NCI-H2171 (cell line): ENCODE data around the gene HAO1.

Experiments
- DNase-seq: peaks from one replicate; lab custom pipeline; 2025; lab: John Stamatoyannopoulos, UW

Gene HAO1

DNA sequence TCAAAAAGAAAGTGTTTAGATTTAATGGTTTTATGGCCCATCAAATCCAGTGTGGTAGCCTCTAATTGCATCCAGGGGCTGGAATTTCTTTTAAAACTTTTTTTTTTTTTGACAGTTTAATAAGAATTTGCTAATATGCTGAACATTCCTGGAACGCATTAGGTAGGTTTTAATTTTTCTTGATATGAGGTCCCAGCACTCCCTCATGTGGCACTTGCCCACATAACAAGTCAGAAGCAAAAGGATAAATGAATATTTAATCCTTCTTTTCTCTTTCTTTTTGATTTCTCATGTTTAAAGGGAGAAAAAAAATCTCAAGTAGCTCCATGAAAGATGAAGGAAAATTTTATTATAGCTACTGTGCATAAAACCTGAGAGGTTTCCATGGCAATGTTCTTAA lies 13.5 kb downstream of the HAO1 start:
- no peak for DNase-seq

DNA sequence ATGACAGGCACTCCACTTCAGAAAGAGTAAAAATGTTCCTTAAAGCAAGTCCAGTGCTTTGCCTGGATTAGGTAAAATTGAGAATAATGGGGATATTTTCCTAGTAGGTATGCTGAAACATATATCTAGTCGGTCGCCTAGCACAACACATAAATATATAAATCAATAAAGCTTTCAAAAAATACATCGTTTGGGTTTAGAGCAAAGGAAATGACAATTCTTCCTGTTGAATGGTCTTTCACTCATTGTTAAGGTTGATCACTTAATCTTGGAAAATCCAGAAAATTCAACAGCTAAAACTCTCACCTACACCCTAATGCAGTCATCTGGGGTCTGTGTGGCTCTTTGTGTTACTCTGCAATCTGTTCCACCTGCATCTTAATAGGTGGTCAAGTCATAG lies 13.9 kb downstream of the HAO1 start:
- DNase-seq: no peak

DNA sequence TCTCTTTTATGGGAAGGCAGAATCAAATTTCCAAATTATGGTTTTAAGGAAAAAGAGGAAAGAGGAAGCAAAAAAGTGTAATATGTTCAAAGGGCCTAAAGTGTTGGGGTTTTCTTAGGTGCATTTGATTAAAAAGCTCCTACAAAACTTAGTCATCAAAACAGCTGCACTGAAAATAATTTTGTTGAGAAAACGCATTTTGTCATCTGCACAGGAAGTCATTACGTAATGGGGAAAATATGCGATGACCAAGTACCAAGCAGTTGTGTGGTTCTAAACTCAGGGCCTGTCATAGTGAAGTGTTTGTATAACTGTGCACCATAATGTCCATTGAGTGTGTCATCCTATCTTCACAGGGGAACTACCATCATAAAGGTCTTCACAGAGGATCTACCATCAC lies 15.6 kb downstream of the HAO1 start:
- no peak for DNase-seq

DNA sequence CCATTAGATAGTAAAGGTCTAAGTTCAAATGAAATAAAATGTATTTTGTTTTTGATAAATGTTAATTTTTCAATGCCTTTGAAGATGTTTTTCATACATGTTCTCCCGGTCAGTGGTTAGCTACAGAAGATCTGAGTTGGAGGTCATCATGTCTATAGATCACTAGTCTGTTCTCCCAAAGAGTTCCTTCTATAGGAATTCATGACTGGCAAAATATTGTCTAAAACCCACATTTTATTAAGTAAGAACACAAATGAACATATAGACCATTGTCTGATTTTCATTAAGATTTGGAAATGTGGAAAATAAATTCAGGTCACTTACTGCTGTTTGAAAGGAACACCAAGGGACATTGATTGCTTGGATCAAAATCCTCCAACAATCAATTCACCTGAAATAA lies 23.6 kb downstream of the HAO1 start:
- DNase-seq: no peak

DNA sequence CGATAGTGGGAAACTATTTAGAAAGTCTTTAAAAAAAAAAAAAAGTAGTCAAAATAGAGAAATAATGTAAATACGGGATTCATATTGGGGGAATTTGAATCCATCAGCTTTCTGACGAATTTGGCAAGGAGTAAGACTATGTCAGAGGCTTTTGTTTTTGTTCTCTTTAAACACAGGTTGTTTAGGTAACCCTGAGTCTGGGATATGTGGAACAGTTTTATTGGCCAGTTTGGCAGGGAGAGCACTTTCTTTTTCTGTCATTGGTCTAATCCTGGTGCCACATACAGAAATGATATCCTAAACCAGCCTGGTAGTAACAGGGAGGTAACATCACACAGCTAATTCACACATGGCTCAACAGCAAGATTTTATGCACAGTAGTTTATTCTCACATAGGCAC lies 27.7 kb downstream of the HAO1 start:
- DNase-seq: no peak

DNA sequence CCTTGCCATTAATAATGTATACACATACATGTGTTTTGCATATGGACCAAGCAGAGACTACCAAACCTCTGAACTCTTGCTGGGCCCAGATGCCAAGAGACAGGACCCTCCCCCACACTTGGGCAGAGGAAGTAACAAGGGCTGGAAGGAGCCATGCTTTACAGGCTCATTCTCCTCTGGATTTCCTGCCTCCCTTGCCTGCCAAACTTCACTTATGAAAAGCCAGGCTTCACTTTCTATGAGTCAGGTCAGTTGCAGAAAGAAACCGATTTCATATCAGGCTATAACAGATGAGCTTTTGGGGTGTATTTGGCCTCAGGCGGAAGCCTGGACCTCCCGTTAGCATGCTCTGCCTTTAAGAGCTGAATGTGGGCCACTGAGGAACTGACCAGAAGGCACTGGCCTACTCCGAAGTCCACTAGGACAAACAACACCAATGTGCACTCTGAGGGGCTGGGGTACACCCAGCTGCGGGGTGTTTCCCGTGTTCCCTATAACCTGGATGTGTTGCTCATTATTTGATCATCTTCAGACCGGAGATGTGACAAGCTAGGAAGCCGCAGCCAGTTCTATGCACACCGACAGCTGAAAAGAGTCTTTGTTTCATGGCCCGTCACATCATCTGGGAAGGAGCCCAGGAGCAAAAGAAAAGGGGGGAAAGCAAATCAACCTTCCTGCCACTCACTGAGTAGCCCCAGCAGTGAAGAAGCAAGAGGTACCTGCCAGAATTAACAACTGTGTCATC lies 28.5 kb downstream of the HAO1 start:
- no peak for DNase-seq

DNA sequence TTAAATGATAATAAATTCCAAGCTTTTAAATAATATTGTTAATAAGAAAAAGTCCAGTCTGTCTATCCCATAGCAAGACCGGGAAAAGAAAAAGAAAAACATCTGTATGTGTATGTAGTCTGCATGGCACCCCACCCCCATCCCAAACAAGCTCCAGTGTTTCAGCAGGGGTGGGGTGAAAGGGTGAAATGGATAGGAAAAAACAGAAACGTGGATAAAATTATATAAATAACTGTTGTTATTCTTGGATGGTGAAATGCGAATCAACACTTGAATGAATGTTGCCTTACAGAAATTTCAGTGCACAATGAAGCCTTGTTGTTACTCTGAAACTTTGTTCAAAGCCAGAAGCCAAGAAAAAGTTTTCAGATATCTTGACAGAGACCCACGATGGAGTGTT lies 31.4 kb downstream of the HAO1 start:
- no peak for DNase-seq

DNA sequence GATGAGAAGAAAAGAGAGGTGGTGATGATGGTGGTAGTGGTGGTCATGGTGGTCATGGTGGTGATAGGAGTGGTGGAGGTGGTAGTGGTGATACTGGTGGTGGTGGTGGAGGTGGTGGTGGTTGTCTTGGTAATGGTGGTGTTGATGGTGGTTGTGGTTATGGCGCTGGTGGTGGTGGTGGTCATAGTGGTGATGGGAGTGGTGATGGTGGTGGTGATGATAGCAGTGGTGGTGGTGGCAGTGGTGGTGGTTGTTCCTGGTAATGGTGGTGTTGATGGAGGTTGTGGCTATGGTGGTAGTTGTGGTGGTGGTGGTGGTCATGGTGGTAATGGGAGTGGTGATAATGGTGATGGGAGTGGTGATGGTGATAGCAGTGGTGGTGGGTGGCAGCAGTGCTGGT lies 36.8 kb downstream of the HAO1 start:
- DNase-seq: no peak

DNA sequence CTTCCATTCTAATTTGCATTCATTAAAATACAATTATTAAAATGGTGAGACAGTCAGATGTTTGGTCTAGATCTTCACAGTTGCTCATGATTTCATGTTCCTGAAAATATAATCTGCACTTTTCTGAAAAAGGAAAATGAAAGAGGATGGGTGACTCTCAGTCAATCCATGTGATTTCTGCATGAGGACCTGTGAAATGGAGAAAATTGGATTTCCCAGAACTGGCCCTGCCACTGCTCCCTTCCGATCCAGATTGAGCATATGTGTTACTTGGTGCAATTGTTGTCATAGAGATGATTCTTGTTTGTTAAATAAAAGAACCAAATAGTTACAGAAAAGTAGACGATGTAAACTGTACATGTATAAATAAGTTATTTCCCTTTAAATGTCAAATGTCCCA lies 37.4 kb downstream of the HAO1 start:
- DNase-seq: no peak

DNA sequence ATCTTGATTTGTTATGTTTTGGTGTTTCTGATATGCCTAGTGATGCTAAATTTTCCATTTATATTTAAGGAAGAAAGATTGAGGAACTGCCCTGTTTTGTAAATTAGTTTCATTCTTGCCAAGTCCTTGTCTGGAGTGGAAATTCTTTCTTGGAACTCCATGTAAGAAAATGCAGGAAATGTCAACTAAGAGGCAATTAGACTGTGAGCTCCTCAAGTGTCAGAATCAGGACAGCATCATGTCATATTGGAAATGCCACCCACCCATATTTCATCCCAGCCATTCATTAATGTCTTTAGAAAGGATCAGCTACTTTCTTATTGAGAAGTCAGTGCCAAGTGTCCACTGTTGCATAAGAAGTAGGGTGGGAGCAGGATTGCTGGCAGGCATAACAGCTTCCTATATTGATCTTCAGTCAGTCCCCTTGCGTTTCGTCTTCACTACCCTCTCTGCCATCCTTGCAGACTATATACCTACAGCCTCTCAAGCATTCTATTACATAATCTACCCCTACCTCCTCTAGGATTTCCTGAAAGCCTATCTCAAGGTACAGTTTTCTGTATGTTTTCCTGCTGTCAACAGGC lies 42.4 kb downstream of the HAO1 start:
- DNase-seq: no peak

DNA sequence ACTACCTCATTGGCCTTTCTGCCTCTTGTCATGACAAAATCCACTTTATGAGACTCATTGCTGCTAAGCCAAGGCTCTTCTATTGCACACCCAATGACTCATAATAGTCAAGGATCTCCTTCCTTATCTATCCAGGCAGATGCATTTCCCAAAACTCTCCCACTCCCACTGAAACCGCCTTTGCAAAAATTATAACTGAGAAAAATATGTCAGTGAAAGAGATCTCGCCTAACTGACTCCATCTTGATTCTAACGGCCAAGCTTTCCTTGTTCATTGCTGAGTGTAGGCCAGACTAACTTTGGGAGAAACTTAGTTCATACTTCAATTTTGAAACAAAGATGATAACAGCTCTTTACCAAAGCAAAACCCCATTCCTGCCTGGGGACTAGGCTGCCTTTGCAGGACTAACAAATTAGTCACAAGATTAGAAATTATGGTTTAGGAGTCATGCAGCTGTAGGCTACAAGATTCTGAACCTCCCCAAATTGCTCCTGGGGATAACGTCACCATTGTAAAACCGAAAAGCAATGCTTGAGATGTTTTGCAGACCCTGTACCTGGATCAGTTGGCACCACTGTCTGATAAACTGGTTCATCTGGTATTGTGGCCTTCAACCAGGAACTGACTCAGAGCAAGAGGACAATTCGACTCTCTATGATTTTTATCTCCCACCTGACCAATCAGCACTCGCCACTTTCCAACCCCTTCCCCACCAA lies 47.1 kb downstream of the HAO1 start:
- DNase-seq: no peak

DNA sequence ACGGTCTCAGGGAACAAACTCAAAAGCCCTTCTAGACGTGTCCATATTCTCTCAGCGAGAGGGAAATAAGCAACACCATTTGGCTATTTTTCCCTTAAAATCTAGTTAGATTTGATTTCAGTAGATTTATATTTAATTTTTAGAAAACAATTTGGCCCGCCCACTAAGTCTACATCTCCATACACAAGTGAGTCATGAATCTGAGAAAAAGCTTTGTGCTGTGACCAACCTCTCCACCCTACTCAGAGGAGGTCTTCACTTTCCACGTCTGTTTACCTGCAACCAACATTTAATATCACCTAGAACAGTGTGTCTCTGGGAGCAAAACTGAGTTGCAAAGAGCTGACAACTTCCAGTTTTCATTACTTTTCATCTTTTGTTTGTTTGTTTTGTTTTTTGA lies 48.6 kb downstream of the HAO1 start:
- DNase-seq: no peak

DNA sequence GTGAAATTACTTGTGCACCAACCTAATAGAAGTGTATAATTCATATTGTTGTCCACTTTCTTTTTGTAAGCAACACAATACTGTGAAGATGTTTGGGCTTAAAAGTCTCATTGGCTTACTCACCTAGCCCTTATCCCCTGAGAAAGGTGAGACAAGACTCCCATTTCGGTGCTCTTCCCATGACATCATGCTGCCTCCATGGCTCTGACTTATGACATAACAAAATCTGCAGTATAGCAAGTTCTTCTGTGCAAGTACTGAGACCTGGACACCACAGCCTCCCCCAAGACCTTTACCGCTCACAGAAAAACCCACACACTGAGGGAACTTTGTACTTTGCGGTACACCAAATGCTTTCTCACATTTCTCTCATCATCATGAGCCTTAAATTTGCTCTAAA lies 50.5 kb downstream of the HAO1 start:
- DNase-seq: no peak

DNA sequence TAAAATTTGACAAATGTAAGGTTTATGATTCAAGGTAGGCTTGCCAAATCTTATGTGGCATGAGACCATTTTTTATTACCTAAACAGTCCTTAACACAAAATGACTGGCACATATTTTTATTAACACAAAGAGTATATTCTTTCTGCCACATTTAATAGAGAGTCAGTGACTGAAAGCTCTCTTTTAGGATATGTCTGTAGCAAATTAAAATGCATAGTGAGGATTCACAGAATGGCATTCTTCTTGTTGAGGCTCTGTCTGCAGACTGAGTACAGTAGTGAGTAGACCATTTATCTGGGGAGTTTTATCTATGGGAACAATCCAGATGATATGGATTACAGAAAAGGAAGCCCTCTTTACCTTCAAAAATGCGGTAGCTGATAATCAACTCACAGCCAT lies 56.5 kb downstream of the HAO1 start:
- no peak for DNase-seq

DNA sequence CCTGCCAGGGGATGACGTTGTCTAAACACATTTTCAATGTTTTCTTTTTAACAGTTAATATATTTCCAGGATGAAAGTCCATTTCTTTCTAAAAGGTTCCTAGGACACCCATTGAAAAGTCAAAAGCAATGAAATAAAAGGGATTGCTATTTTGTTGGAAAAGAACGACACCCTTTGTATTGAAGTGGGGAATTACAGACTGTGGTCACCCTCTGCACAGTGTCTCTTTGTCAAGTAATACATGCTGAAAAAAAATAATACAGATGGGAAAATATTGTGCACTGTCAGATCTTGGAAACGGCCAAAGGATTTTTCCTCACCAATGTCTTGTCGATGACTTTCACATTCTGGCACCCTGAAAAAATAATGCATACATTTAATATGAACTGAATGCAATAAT lies 56.9 kb downstream of the HAO1 start:
- DNase-seq: no peak

DNA sequence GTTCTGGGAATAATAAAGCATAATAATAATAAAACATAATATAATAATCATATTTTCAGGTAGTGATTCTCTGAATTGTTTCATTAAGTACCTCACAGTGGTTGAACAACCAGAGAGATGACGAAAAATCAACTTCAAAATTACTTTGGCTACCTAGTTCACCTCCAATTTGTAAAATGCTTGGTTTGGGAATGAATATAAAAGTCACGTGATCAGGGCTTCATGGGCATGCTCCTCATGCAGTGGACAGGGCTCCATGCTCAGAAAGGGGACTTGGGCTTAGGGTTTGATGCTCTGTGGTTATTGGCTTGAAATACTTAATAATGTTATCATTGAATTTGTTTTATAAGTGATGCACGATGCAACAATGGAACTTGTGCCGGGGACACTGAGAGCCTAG lies 58.2 kb downstream of the HAO1 start:
- no peak for DNase-seq

DNA sequence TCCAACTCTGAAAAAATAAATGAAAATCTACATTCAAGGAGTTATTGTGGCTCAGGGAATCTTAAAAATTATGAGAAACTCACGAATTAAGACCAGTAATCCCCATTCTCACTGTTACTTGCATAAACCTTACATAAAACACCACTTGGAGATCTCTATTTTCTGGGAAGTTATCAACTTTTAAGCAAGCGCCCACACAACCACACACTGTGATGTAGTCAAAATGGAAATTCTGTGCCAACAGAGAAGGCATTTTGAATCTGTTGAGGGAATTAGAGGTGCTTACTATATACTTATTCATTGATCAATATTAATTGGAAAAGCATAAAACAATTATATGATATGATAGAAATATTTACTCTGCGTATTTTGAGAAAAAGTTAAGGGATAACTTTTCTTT lies 58.7 kb downstream of the HAO1 start:
- no peak for DNase-seq

DNA sequence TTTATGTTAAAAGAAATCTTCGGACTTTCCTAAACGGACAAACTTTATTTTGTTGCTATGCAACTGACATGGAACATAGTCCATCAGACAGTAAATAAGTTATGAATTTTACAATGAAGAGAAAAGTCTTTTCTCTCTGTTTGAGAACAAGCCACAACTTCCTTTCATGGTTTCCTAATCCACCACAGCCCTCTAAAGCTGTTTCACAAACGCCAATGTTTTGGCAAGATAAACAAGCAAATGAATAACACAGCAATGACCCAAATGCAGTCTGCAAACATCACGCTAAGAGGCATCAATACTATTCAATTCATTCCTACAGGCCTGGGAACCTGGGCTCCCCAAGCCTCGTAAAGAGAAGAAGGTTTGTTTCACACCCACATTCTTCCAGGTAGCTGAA lies 60.4 kb downstream of the HAO1 start:
- DNase-seq: no peak

DNA sequence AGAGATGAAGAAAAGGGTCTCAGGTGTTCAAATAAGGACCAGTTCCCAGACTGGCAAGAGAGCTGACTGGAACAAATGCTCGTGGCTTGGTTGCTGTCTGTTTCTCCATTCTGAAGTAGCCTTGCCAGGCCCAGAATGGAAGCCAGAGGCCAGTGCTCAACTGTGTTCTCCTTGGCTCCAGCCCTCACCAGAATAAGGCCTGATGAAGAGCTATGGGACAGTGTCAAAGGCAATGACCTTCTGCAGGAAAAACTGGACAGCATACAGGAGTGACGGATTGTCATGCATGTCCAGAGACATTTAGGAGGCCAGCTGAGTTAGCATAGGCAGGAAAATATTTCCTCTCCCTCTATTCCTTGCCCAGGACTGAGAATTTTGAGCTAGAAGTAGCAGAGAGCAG lies 72.2 kb downstream of the HAO1 start:
- DNase-seq: no peak

DNA sequence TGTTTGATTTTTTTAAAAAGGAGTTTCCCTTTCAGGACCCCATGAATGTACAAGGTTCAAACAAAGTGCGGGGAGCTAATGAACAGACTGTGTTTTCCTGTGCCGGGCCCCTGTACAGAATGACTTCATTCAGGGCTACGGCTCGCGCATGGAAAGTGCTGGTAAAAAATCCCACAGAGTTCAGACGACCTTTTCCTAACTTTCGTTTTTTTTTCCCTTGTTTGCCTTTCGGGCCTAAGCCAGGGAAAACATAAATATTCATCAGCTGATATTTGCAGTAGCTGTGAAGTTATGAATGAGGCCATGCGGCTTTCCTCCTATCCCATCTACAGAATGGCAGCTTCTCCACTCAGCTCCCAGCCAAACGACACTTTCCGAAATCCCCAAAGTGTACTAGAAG lies 74.0 kb downstream of the HAO1 start:
- no peak for DNase-seq

DNA sequence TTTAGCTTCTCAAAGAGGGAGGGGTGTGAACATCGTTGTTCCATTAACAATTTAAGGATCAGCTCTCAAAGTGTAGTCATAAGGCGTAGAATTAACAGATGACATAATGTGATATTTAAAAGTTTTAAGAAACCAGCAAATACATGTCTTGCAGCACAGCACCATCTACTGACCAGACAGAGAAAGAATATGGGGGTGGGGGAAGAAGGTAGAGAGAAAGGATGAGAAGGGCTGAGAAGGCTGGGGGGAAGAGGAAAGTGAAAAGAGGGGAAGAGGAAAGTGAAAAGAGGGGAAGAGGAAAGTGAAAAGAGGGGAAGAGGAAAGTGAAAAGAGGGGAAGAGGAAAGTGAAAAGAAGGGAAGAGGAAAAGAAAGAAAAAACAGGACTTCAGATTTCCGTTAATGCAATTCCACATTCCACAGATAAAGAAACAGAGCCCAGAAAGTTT lies 80.9 kb downstream of the HAO1 start:
- DNase-seq: no peak

DNA sequence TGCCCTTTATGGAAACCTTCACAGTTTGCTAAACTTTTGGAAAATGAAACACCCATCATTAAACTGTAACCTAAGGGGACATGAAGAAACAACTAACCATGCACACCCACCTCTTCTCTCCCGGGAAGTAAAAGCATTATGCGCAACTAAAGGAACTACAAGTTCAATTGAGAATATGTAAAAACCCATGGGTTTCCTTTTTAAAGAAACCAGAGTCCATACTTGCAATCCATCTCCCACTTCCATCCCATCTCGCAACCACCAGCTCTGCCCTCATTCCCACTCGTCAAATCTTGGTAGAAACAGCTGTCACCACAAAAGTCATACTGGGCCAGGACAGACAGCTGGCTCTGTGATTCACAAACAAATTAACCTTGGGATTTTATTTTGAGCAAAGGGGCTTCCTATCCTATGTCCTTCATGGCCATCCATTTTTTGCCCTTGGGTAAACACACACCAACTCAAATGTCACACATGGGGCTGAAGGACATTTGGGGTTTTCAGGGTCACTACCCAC lies 81.5 kb downstream of the HAO1 start:
- no peak for DNase-seq

DNA sequence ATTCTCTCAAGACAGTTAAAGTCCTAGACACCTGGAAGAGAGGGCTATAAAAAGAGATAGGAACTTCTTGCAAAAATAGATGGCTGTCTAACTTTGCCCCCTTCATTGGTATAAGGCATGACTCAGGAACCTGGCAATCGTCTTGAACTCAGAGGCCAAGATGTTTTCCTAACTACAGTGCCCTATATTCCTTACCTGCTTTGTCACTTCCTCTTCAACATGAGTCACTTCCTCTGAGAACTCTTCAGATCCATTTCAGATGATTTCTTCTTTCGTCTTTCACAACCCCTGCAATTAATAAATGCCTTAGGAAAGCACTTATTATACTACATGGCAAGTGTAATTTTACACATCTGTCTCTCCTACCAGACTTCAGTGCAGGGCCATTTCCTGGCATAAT lies 83.5 kb downstream of the HAO1 start:
- no peak for DNase-seq
